ENCODE measurements around the gene HAPSTR1. TPM values are rescaled to one million over a fixed set of nuclear protein-coding genes. Genes with fewer than 3 reads are reported as not detected.

The HAPSTR1 gene
- total RNA-seq, 1 experiment from 2014 or later = 59.6 TPM

DNA sequence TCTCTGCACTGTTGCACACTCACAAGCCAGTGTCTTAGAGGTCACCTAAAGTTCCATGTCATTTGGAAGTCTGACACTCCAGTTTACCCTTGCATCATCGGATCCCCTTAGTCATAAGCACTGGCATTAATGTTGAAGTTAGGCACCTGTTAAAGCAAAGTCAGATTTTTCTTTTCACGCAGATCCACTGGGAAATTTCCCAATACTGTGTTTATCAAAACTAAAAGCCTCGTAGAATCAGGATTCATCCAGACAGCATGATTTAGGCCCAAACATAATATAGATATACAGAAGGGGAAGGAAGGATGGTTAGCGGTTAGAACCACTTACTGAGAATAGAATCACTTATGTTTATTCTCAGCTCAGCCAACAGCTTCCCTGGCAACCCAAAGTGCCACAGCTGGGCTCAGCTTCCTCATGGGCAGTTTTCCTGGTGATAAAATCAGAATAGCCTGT lies 30.1 kb upstream of the HAPSTR1 start:
- H3K9me3 Mint-ChIP-seq (ENCODE audit: low read depth, unreplicated experiment) = no peaks in the 10 kb centered on the region
- H3K27ac Mint-ChIP-seq (ENCODE audit: unreplicated experiment) = no peak overlapping the region
- BruUV-seq (replicated peaks) = no TSS peak
- CTCF ChIA-PET = interaction anchor here (0.6 kb wide), 1 partner anchor 11 kb away, joined by 3 read pairs; no protein-coding TSS in a partner anchor
- no peak overlapping the region for H3K4me3 Mint-ChIP-seq (ENCODE audit: low read depth, unreplicated experiment)
- H3K27me3 Mint-ChIP-seq (ENCODE audit: unreplicated experiment) = no peaks in the 10 kb centered on the region
- H3K36me3 Mint-ChIP-seq (ENCODE audit: insufficient read depth, unreplicated experiment) = no peaks in the 10 kb centered on the region
- no peak for DNase-seq
- intact Hi-C loops (cut with micrococcal nuclease; ENCODE audit: unreplicated experiment) = no loop called here
- TF ChIP-seq CTCF (IDR thresholded peaks at IDR 0.05; ENCODE audit: unreplicated experiment) = no peak
- H3K4me1 Mint-ChIP-seq (ENCODE audit: low read depth, unreplicated experiment) = peaks cover 7% of the 10 kb centered on the region

DNA sequence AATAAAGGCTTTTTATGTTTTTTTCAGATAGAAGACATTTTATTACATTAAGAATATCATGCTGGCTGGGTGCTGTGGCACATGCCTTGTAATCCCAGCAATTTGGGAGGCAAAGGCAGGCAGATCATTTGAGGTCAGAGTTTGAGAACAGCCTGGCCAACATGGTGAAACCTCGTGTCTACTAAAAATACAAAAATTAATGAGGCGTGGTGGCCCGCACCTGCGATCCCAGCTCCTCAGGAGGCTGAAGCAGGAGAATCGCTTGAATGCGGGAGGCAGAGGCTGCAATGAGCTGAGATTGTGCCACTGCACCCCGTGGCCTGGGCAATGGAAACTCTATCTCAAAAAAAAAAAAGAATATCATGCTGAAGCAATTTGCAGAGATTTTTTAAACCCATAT lies 29.1 kb upstream of the HAPSTR1 start:
- DNase-seq = no peak
- no peaks in the 10 kb centered on the region for H3K27me3 Mint-ChIP-seq (ENCODE audit: unreplicated experiment)
- intact Hi-C loops (cut with micrococcal nuclease; ENCODE audit: unreplicated experiment) = no loop called here
- no TSS peak for BruUV-seq (replicated peaks)
- H3K4me1 Mint-ChIP-seq (ENCODE audit: low read depth, unreplicated experiment) = peaks cover 7% of the 10 kb centered on the region
- no peaks in the 10 kb centered on the region for H3K9me3 Mint-ChIP-seq (ENCODE audit: low read depth, unreplicated experiment)
- no peak overlapping the region for H3K4me3 Mint-ChIP-seq (ENCODE audit: low read depth, unreplicated experiment)
- CTCF ChIA-PET = interaction anchor here (0.6 kb wide), 2 partner anchors 38 to 808 kb away, joined by 3 to 5 read pairs; no protein-coding TSS in a partner anchor
- H3K36me3 Mint-ChIP-seq (ENCODE audit: insufficient read depth, unreplicated experiment) = no peaks in the 10 kb centered on the region
- H3K27ac Mint-ChIP-seq (ENCODE audit: unreplicated experiment) = no peak overlapping the region
- TF ChIP-seq CTCF (IDR thresholded peaks at IDR 0.05; ENCODE audit: unreplicated experiment) = no peak

DNA sequence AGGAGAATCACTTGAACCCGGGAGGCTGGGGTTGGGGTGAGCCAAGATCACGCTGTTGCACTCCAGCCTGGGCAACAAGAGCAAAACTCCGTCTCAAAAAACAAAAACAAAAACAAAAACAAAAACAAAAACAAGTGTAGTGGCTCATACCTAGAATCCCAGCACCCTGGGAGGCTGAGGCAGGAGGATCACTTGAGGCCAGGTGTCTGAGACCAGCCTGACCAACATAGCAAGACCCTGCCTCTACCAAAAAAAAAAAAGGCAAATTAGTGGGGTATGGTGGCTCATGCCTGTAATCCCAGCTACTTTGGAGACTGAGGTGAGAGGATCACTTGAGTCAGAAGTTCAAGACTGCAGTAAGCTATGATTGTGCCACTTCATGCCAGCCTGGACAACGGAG lies 26.4 kb upstream of the HAPSTR1 start:
- Mint-ChIP-seq H3K4me1 (ENCODE audit: low read depth, unreplicated experiment) (peaks cover 15% of the 10 kb centered on the region), H3K9me3 (ENCODE audit: low read depth, unreplicated experiment) (no peaks in the 10 kb centered on the region), H3K4me3 (ENCODE audit: low read depth, unreplicated experiment) (no peak overlapping the region), H3K36me3 (ENCODE audit: insufficient read depth, unreplicated experiment) (no peaks in the 10 kb centered on the region), H3K27me3 (ENCODE audit: unreplicated experiment) (no peaks in the 10 kb centered on the region), H3K27ac (ENCODE audit: unreplicated experiment) (no peak overlapping the region)
- no peak for TF ChIP-seq CTCF (IDR thresholded peaks at IDR 0.05; ENCODE audit: unreplicated experiment)
- CTCF ChIA-PET = interaction anchor here (0.6 kb wide), 1 partner anchor 161 kb away, joined by 9 read pairs; no protein-coding TSS in a partner anchor
- DNase-seq = no peak
- intact Hi-C loops (cut with micrococcal nuclease; ENCODE audit: unreplicated experiment) = no loop called here
- no TSS peak for BruUV-seq (replicated peaks)

GRCh38 chr16:9068886-9069285 lies 22.6 kb upstream of the HAPSTR1 start:
- Mint-ChIP-seq H3K36me3 (ENCODE audit: insufficient read depth, unreplicated experiment) (no peaks in the 10 kb centered on the region), H3K4me3 (ENCODE audit: low read depth, unreplicated experiment) (no peak overlapping the region), H3K27me3 (ENCODE audit: unreplicated experiment) (no peaks in the 10 kb centered on the region), H3K4me1 (ENCODE audit: low read depth, unreplicated experiment) (peaks cover 8% of the 10 kb centered on the region), H3K9me3 (ENCODE audit: low read depth, unreplicated experiment) (no peaks in the 10 kb centered on the region), H3K27ac (ENCODE audit: unreplicated experiment) (no peak overlapping the region)
- CTCF ChIA-PET = no interaction called here
- intact Hi-C loops (cut with micrococcal nuclease; ENCODE audit: unreplicated experiment) = no loop called here
- no TSS peak for BruUV-seq (replicated peaks)
- TF ChIP-seq CTCF (IDR thresholded peaks at IDR 0.05; ENCODE audit: unreplicated experiment) = no peak
- DNase-seq = no peak

Data from Calu3 (cell line).